Stimulated activated naive CD8-positive, alpha-beta T cell treated with anti-CD3 and anti-CD28 coated beads, Interleukin-15, amount 100 ng/mL, for 72 hours (primary cell): ENCODE results near the gene ADGRL3.

Experiments used
- ATAC-seq: fragments of 150-1000 bp; cut with Tn5 transposase; 2 replicates; pipeline ENCODE4 v1.10.0; 2021; ENCODE audit warnings: mild to moderate bottlenecking, moderate library complexity
- DNase-seq, 2 donors: peaks; one replicate each; pipeline ENCODE4 v3.0.0; 2021 to 2022
- H3K27ac Mint-ChIP-seq, 2 donors: one replicate each; pipeline ENCODE4 v1.8.0; 2022; ENCODE audit warnings: mild to moderate bottlenecking in 2 of 2, mixed read lengths in 2 of 2, moderate library complexity in 2 of 2
- H3K27me3 Mint-ChIP-seq: one replicate; pipeline ENCODE4 v1.8.0; 2022; ENCODE audit warnings: mixed read lengths
- H3K4me1 Mint-ChIP-seq: one replicate; pipeline ENCODE4 v1.8.0; 2022; ENCODE audit warnings: mild to moderate bottlenecking, mixed read lengths
- H3K4me3 Mint-ChIP-seq, 2 donors: one replicate each; pipeline ENCODE4 v1.8.0; 2022; ENCODE audit warnings: mild to moderate bottlenecking in 2 of 2, mixed read lengths in 2 of 2, moderate library complexity in 1 of 2
- H3K9me3 Mint-ChIP-seq, 2 donors: one replicate each; pipeline ENCODE4 v1.8.0; 2022; ENCODE audit warnings: mixed read lengths in 2 of 2

Gene ADGRL3

DNA sequence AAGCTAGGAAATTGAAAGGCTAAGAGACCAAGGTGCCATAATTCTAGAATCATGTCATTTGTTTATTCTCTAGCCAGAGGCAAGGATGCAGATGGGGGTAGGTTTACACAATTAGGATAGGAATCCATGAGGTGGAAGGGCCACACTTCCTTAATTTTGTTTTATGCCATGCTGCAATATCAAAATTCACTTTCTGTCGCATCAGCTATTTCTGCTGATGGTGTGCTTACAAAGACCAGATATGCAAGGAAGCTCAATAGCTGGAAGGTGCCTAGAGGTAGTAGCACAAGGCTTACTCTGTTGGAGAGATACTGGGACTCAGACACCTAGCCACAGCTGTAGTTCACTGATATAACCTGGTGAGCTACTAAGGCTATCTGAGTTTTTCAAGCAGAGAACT, 328.5 kb downstream of the ADGRL3 start:
- ATAC-seq (no peak), DNase-seq (no peak)
- H3K9me3 Mint-ChIP-seq = peaks cover 14 to 21% of the 10 kb centered on the region in 2 donors
- H3K27me3 Mint-ChIP-seq = no peaks in the 10 kb centered on the region
- no peak overlapping the region for H3K27ac Mint-ChIP-seq
- no peaks in the 10 kb centered on the region for H3K4me1 Mint-ChIP-seq
- H3K4me3 Mint-ChIP-seq = no peak overlapping the region

DNA sequence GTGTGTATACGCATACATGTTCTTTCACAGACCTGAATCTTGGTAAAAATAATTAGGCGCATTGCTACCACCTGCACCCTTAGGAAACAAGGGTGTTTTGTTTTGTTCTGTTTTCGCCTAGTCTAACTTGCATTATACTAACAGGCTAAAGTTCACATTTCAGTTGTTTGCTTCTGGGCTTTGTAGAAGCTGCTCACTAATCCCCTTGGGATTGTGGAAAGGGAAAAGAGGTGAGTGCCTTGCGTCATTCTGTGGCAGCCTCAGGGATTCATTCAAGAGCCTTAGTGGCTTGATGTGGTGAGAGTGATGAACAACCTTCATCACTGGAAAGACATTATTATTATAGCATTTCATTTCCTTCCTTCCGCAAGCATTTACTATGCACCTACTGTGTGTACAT, 331.1 kb downstream of the ADGRL3 start:
- no peaks in the 10 kb centered on the region for H3K27me3 Mint-ChIP-seq
- DNase-seq (no peak), ATAC-seq (no peak)
- no peaks in the 10 kb centered on the region for H3K4me1 Mint-ChIP-seq
- peaks cover 14 to 18% of the 10 kb centered on the region in 2 donors for H3K9me3 Mint-ChIP-seq
- H3K4me3 Mint-ChIP-seq = no peak overlapping the region
- H3K27ac Mint-ChIP-seq = no peak overlapping the region

DNA sequence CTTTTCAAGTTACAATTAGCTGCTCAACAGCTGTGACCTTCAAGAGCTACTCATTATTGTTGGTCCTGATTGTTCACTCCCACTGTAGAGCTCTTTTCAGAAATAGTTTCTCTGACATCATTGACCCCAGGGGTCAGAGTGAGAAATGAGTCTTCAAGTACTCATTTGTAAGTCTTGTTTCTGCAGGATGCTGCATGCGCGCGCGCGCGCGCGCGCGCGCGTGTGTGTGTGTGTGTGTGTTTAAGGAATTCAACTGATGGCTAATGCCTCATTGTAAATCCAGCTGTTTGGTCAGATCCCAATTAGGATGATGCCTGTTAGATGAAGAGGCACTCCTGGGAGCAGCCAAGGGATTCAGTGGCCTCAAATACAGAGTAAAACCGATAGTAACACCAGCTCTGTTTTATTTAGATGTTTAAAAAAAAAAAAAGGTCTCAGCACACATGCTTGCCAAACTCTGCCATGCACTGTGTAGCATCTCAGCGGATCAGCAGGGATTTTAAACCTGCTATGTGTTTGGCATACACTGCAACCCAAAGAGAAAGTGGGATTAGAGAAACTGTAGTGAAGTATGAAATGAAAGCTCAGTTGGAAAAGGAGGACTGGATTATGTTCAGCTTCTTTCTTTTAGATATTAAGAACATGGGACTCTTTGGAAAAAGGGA, 332.3 kb downstream of the ADGRL3 start:
- Mint-ChIP-seq H3K4me3 (no peak overlapping the region), H3K27ac (no peak overlapping the region), H3K4me1 (no peaks in the 10 kb centered on the region), H3K9me3 (peaks cover 23 to 27% of the 10 kb centered on the region in 2 donors), H3K27me3 (no peaks in the 10 kb centered on the region)
- no peak for ATAC-seq
- no peak for DNase-seq

DNA sequence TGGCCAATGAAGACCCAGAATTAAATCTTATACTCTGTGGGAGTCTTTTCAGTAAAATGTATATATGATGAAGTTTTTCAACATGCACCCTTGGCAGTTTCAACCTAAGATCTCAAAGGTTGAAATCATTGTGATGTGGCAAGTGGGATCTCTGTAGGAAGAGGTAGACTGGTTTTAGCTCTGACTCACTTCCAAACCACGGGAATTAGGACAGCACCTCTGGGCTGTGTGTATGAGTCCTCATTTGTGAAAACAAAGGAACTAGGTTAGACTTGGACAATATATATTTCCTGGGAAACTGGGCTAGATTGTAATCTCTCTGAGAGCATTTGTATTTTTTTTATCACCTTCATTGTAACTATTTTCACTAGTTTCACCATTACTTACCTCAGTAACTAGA, 333.0 kb downstream of the ADGRL3 start:
- no peaks in the 10 kb centered on the region for H3K4me1 Mint-ChIP-seq
- no peak overlapping the region for H3K4me3 Mint-ChIP-seq
- no peaks in the 10 kb centered on the region for H3K27me3 Mint-ChIP-seq
- peaks cover 24 to 25% of the 10 kb centered on the region in 2 donors for H3K9me3 Mint-ChIP-seq
- H3K27ac Mint-ChIP-seq = no peak overlapping the region
- ATAC-seq = no peak
- no peak for DNase-seq

GRCh38 chr4:61540944-61541343, 340.8 kb downstream of the ADGRL3 start:
- Mint-ChIP-seq H3K9me3 (peaks cover 16 to 44% of the 10 kb centered on the region in 2 donors), H3K4me1 (no peaks in the 10 kb centered on the region), H3K4me3 (no peak overlapping the region), H3K27me3 (no peaks in the 10 kb centered on the region), H3K27ac (no peak overlapping the region)
- ATAC-seq (no peak), DNase-seq (no peak)

- Mint-ChIP-seq H3K27me3 (no peaks in the 10 kb centered on the region), H3K4me3 (no peak overlapping the region), H3K4me1 (no peaks in the 10 kb centered on the region)
Observed at GRCh38 chr4:61541459-61541858, 341.3 kb downstream of the ADGRL3 start.

DNA sequence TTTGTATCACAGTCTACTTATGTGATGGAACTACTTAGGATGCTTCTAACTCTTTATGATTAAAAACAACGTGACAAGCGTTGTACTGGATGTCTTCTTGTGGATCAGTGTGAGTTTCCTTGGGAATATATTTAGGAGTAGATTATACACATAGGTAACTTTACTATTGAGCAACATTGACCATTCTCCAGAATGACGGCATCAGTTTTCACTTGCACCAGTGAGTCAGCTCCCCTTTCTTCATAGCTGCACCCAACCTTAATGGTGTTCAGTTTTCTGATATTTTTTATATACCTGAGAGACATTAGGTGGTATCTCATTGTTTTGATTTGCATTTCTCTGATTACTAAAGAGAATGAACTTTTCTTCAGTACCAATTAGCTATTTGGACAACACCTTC, 343.9 kb downstream of the ADGRL3 start:
- Mint-ChIP-seq H3K27ac (no peak overlapping the region), H3K27me3 (no peaks in the 10 kb centered on the region), H3K4me1 (no peaks in the 10 kb centered on the region), H3K4me3 (no peak overlapping the region), H3K9me3 (peaks cover 9 to 27% of the 10 kb centered on the region in 2 donors)
- DNase-seq (no peak), ATAC-seq (no peak)

More at GRCh38 chr4:61541459-61541858, 341.3 kb downstream of the ADGRL3 start:
- Mint-ChIP-seq H3K27ac (no peak overlapping the region), H3K9me3 (peaks cover 13 to 42% of the 10 kb centered on the region in 2 donors)
- DNase-seq (no peak), ATAC-seq (no peak)

DNA sequence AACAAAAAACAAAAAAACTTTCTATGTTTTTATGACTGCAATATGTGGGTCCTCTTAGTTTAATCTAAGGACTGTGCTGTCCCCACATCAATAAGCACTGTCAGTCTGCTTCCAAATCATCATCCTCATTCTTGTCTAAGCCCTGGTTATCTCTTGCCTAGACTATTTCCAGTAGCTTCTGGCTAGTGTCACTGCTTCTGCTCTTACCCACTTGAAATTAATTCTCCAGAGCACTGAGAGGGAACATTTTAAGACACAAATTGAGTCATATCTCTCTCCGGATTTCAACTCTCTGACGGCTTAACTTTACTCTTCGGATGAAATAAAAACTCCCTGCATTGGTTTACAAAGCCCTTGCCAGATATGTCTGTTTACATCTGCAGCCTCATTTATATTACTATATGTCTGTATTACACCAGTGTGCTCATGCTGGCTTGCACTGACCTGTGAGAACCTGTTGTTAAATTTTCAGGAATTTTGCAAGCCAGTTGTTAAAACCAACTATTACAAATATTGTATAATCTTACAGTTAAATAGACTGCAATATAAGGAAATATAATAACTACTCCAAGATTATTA, 345.9 kb downstream of the ADGRL3 start:
- no peak for DNase-seq
- H3K4me3 Mint-ChIP-seq = no peak overlapping the region
- no peaks in the 10 kb centered on the region for H3K4me1 Mint-ChIP-seq
- peaks cover 6 to 13% of the 10 kb centered on the region in 2 donors for H3K9me3 Mint-ChIP-seq
- ATAC-seq = no peak
- H3K27ac Mint-ChIP-seq = no peak overlapping the region
- H3K27me3 Mint-ChIP-seq = no peaks in the 10 kb centered on the region

DNA sequence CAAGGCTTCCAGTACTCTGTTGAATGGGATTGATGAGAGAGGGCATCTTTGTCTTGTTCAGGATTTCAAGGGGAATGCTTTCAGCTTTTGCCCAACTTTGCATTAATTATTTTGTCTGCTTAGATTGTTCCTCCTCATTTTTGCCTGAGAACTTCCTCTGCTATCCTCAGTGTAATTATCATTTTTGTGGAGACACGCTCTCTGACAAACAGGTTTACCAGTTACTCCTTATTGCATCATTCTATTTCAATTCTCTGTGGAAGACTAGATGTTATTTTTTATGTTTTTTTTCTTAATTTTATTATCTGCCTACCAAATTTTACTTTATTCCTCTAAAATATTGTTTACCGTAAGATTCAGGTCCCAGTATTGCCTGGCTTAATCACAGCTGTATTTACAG, 349.2 kb downstream of the ADGRL3 start:
- Mint-ChIP-seq H3K27me3 (no peaks in the 10 kb centered on the region), H3K4me1 (no peaks in the 10 kb centered on the region), H3K4me3 (no peak overlapping the region), H3K27ac (peak overlapping the region in 1 of 2 donors; percentile 46), H3K9me3 (peaks cover 5 to 11% of the 10 kb centered on the region in 2 donors)
- ATAC-seq (no peak), DNase-seq (no peak)

DNA sequence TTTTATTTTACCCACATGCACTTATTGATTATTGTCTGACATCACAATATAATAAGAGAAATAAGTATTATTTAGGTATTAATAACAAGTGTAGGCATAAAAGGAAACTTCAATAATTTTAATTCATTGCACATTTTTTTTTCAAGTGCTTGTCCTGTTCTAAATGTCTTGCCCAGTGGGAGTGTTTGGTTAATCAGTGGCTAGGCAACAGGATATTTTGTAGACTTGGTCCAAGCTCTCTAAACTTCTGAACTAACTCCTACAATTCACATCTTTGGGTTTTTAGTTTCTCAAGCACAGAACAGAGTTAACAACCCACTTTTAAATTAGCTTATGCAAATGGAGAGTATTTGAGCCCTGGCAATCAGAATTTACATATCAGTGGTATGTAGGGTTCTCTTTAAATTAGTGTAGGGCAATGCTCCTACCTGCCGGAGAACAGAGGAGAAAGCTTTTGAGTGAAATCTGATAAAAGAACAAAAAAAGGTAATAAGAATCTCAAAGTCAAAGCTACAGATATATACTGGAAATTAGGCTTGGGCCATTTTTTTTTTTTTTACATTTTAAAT, 353.5 kb downstream of the ADGRL3 start:
- Mint-ChIP-seq H3K27ac (no peak overlapping the region), H3K4me3 (no peak overlapping the region), H3K9me3 (no peaks in the 10 kb centered on the region), H3K4me1 (no peaks in the 10 kb centered on the region), H3K27me3 (no peaks in the 10 kb centered on the region)
- ATAC-seq = no peak
- no peak for DNase-seq

GRCh38 chr4:61555789-61556188, 355.7 kb downstream of the ADGRL3 start:
- Mint-ChIP-seq H3K27ac (no peak overlapping the region), H3K27me3 (no peaks in the 10 kb centered on the region), H3K4me1 (no peaks in the 10 kb centered on the region), H3K9me3 (peaks cover 0 to 7% of the 10 kb centered on the region in 2 donors), H3K4me3 (no peak overlapping the region)
- DNase-seq = no peak
- no peak for ATAC-seq

GRCh38 chr4:61556277-61556676, 356.2 kb downstream of the ADGRL3 start:
- Mint-ChIP-seq H3K4me3 (no peak overlapping the region), H3K27ac (no peak overlapping the region), H3K4me1 (no peaks in the 10 kb centered on the region), H3K9me3 (peaks cover 0 to 7% of the 10 kb centered on the region in 2 donors), H3K27me3 (no peaks in the 10 kb centered on the region)
- ATAC-seq (no peak), DNase-seq (no peak)

DNA sequence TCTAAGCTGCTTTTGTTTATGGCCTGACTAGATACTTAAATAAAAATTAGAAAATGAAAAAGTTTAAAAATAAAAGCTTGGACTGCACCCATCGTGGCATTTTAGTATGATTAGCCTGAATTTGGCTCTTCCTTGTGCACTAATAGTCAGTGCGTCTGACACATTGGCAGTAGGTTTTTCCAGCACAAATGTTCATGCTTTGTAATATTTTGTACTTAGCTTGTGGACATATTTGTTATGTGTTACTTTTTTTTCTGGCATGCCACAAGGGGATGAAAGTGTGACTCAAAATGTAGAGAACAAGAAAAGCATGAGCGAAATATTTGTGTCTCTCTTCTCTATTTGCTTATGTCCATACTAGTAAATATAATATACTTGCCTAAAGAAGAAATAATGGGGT, 359.3 kb downstream of the ADGRL3 start:
- DNase-seq = no peak
- Mint-ChIP-seq H3K9me3 (peaks cover 6 to 14% of the 10 kb centered on the region in 2 donors), H3K4me1 (no peaks in the 10 kb centered on the region), H3K27me3 (no peaks in the 10 kb centered on the region), H3K27ac (no peak overlapping the region), H3K4me3 (no peak overlapping the region)
- no peak for ATAC-seq

GRCh38 chr4:61561028-61561427, 360.9 kb downstream of the ADGRL3 start:
- Mint-ChIP-seq H3K27me3 (no peaks in the 10 kb centered on the region), H3K4me3 (no peak overlapping the region), H3K9me3 (peaks cover 7 to 14% of the 10 kb centered on the region in 2 donors), H3K27ac (no peak overlapping the region), H3K4me1 (no peaks in the 10 kb centered on the region)
- ATAC-seq = no peak
- DNase-seq = no peak

DNA sequence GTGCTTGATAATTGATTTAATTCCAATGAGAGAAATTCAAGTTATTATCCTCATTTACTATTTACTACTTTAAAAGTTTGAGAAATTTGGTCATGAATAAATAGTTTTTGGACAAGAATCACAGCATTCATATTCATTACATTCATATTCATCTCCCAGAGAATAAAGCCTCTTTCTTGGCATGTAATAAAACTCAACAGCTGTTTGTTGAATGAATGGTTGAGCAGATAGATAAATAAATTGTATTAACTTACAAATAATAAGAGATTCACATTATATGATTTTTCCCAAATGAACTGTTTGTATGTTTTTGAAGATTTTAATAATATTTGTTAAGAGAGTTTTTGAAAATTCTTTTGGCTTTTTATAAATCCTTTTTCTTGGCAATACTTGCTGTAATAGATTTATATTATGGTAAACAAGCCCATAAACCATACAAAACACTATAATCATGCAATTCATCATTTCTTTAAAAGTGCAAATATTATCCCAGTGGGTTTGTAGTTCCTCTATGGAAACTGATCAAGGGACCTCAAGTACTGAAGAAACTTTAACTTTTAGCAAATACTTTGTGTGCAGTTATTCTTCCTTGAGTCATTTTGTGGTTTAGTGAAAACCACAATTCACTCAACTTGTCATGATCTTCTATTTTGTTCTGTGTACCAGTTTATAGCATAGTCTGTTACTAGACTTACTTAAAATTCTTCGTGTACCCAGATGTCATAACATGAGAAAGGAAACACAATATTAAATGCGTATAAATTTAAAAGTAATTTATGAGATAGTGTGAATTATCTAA, 371.8 kb downstream of the ADGRL3 start:
- ATAC-seq = no peak
- H3K27ac Mint-ChIP-seq = no peak overlapping the region
- DNase-seq = no peak
- H3K4me3 Mint-ChIP-seq = no peak overlapping the region
- no peaks in the 10 kb centered on the region for H3K27me3 Mint-ChIP-seq
- H3K9me3 Mint-ChIP-seq = peaks cover 10% of the 10 kb centered on the region in 2 donors
- H3K4me1 Mint-ChIP-seq = no peaks in the 10 kb centered on the region

- no peak overlapping the region for H3K27ac Mint-ChIP-seq
- H3K9me3 Mint-ChIP-seq = peaks cover 5 to 6% of the 10 kb centered on the region in 2 donors
- no peak overlapping the region for H3K4me3 Mint-ChIP-seq
- DNase-seq (no peak), ATAC-seq (no peak)
- H3K4me1 Mint-ChIP-seq = no peaks in the 10 kb centered on the region
- no peaks in the 10 kb centered on the region for H3K27me3 Mint-ChIP-seq
Observed at GRCh38 chr4:61575796-61576195, 375.7 kb downstream of the ADGRL3 start.
